ENCODE results near the gene EFNA2. TPM values are rescaled to one million over a fixed set of nuclear protein-coding genes. Genes with fewer than 3 reads are reported as not detected.

The EFNA2 gene
- total and polyA plus RNA-seq, 4 donors, result 2.8 TPM; not detected in 3

DNA sequence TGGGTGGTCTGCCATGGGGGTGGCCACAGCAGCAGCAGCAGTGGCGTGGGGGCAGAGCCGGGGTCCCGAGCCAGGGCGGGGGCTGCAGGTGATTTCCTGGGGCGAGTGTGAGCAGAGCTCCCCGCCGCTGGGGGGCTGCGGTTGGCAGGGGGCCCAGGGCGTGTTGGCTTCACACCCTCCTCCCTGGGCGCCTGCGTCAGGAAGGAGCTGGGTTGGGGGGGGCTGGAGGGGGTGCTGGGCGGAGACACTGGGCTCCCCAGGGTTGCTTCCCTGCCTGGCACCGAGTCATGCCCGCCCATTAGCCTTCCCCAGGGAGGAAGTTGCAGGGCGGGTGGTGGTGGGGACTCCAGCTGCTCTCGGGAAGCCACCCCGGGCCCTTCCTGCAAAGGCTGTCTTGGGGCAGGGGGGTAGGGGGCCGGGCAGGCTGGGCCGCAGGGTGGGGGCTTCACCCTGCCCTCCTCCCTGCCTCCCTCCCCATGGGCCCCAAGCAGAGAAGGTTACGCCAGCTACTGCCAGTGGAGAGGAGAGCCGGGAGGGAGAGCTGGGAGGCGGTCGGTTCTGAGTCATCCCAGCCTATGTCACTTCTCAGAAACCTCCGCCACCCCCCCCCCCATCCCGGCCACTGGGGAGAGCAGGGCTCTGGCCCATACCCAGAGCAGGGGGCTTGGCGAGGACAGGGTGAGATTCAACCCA, 32.7 kb upstream of the EFNA2 start:
- ATAC-seq (ENCODE audit: low FRiP score) (peak; percentile 70), DNase-seq (peak; percentile 96 to 97)
- WGBS, 2 donors, result 1% methylated on average over 15 to 26 of the region's 26 CpGs
- Histone ChIP-seq H3K4me1 (ENCODE audit: control insufficient read depth in 1 of 2, insufficient read depth in 2 of 2, low read length in 2 of 2) (no peaks in the 10 kb centered on the region), H3K27me3 (ENCODE audit: control insufficient read depth in 1 of 2, insufficient read depth in 2 of 2, low read length in 1 of 2) (peaks cover 0 to 2% of the 10 kb centered on the region in 2 donors), H3K9me3 (ENCODE audit: control insufficient read depth, low read length) (no peaks in the 10 kb centered on the region), H3K4me3 (ENCODE audit: low read length in 2 of 2) (peak overlapping the region in 1 of 2 donors; percentile 21), H3K27ac (ENCODE audit: low read depth in 1 of 2, low read length in 2 of 2) (peak overlapping the region; percentile 76 to 97), H3K36me3 (ENCODE audit: control insufficient read depth in 1 of 2, insufficient read depth in 2 of 2, low read length in 1 of 2) (peaks cover 6 to 9% of the 10 kb centered on the region in 2 donors)
- intact Hi-C loops (cut with DNase I), result no loop called here

- ATAC-seq (ENCODE audit: low FRiP score), result no peak
- H3K4me1 ChIP-seq (ENCODE audit: control insufficient read depth in 1 of 2, insufficient read depth in 2 of 2, low read length in 2 of 2), result no peaks in the 10 kb centered on the region
- 31 to 40% methylated on average over 16 to 23 of the region's 23 CpGs for WGBS, 2 donors
- H3K36me3 ChIP-seq (ENCODE audit: control insufficient read depth in 1 of 2, insufficient read depth in 2 of 2, low read length in 1 of 2), result peaks cover 6 to 9% of the 10 kb centered on the region in 2 donors
- no peak overlapping the region for H3K4me3 ChIP-seq (ENCODE audit: low read length in 2 of 2)
- DNase-seq, result no peak
- intact Hi-C loops (cut with DNase I), result no loop called here
- H3K27ac ChIP-seq (ENCODE audit: low read depth in 1 of 2, low read length in 2 of 2), result peak overlapping the region; percentile 76 to 97
- no peaks in the 10 kb centered on the region for H3K9me3 ChIP-seq (ENCODE audit: control insufficient read depth, low read length)
- no peaks in the 10 kb centered on the region for H3K27me3 ChIP-seq (ENCODE audit: control insufficient read depth in 1 of 2, insufficient read depth in 2 of 2, low read length in 1 of 2)
These were observed 32.1 kb upstream of the EFNA2 start for GRCh38 chr19:1253514-1254080.

- Histone ChIP-seq H3K36me3 (ENCODE audit: control insufficient read depth in 1 of 2, insufficient read depth in 2 of 2, low read length in 1 of 2) (peaks cover 6 to 9% of the 10 kb centered on the region in 2 donors), H3K4me1 (ENCODE audit: control insufficient read depth in 1 of 2, insufficient read depth in 2 of 2, low read length in 2 of 2) (no peaks in the 10 kb centered on the region), H3K27me3 (ENCODE audit: control insufficient read depth in 1 of 2, insufficient read depth in 2 of 2, low read length in 1 of 2) (no peaks in the 10 kb centered on the region), H3K27ac (ENCODE audit: low read depth in 1 of 2, low read length in 2 of 2) (peak overlapping the region; percentile 76 to 97), H3K4me3 (ENCODE audit: low read length in 2 of 2) (no peak overlapping the region), H3K9me3 (ENCODE audit: control insufficient read depth, low read length) (no peaks in the 10 kb centered on the region)
- peak in 1 of 2 donors; percentile 67 for DNase-seq
- intact Hi-C loops (cut with DNase I), result no loop called here
- WGBS, 2 donors, result 83 to 87% methylated on average over 29 to 37 of the region's 37 CpGs
- no peak for ATAC-seq (ENCODE audit: low FRiP score)
These were observed 31.6 kb upstream of the EFNA2 start for GRCh38 chr19:1254081-1254527.

DNA sequence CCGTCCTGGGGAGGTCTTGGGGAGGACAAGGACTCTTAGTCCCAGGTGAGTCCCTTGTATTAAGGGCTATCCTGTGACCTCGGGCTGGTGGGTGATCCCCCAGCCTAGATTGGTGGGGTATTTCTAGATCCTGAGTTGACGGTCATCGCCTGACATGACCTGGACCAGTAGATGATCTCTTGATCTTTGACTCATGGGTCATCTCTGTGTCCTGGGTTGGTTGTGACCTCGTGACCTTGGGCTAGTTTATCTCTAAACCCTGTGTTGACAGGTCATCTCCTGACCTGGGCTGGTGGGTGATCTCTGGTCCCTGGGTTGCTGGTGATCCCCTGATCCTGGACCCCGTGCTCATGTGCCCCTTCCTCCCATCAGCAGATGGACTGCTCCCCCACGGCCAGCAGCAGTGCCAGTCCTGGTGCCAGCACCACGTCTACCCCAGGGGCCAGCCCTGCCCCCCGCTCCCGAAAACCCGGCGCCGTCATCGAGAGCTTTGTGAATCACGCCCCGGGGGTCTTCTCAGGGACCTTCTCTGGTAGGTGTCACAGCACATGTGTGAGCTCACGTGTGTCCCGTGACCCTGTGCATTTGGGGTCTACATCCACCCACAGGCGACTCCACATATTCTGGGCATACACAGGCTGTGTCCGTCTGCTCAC, 31.0 kb upstream of the EFNA2 start:
- WGBS, 2 donors, result 81 to 84% methylated on average over 20 of the region's 20 CpGs
- Histone ChIP-seq H3K4me1 (ENCODE audit: control insufficient read depth in 1 of 2, insufficient read depth in 2 of 2, low read length in 2 of 2) (no peaks in the 10 kb centered on the region), H3K36me3 (ENCODE audit: control insufficient read depth in 1 of 2, insufficient read depth in 2 of 2, low read length in 1 of 2) (peaks cover 6 to 9% of the 10 kb centered on the region in 2 donors), H3K27ac (ENCODE audit: low read depth in 1 of 2, low read length in 2 of 2) (peak overlapping the region; percentile 12 to 97), H3K4me3 (ENCODE audit: low read length in 2 of 2) (no peak overlapping the region), H3K27me3 (ENCODE audit: control insufficient read depth in 1 of 2, insufficient read depth in 2 of 2, low read length in 1 of 2) (no peaks in the 10 kb centered on the region), H3K9me3 (ENCODE audit: control insufficient read depth, low read length) (no peaks in the 10 kb centered on the region)
- ATAC-seq (ENCODE audit: low FRiP score), result no peak
- no peak for DNase-seq
- intact Hi-C loops (cut with DNase I), result no loop called here

DNA sequence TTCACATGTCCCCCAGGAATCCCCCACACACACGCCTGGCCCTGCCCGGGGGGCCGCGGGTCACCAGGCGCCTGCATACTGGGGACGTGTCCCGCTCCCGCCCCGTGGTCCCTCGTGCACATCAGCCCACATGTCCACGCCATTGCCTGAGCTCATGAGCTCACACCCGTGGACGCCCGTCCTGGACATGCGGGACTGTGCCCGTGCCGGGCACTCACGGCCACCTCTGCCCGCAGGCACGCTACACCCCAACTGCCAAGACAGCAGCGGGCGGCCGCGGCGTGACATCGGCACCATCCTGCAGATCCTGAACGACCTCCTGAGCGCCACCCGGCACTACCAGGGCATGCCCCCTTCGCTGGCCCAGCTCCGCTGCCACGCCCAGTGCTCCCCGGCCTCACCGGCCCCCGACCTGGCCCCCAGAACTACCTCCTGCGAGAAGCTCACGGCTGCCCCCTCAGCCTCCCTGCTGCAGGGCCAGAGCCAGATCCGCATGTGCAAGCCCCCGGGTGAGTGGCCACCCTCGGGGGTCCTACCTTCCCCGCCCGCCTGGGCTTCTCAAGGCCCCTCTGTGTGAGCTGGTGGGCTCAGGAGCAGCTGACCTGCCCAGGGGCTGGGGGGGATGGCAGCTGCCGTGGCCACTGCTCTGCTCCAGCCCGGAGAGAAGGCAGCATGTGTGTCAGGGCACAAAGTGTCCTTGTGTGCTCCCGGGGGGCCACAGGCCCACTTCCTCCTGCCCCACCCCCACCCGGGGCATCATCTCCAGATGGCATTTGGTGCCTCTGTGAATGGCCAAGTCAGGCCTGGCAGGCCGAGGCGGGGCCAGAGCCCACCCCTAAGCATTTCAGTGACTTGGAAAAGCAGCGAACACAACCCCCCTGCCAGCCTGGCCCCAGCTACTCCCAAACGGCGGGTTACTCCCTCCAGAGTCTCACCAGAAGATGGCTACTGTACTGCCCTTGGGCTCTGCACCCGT, 30.2 kb upstream of the EFNA2 start:
- peaks cover 6 to 9% of the 10 kb centered on the region in 2 donors for H3K36me3 ChIP-seq (ENCODE audit: control insufficient read depth in 1 of 2, insufficient read depth in 2 of 2, low read length in 1 of 2)
- H3K4me1 ChIP-seq (ENCODE audit: control insufficient read depth in 1 of 2, insufficient read depth in 2 of 2, low read length in 2 of 2), result peaks cover 0 to 1% of the 10 kb centered on the region in 2 donors
- DNase-seq (no peak), ATAC-seq (ENCODE audit: low FRiP score) (no peak)
- H3K9me3 ChIP-seq (ENCODE audit: control insufficient read depth, low read length), result no peaks in the 10 kb centered on the region
- H3K27ac ChIP-seq (ENCODE audit: low read depth in 1 of 2, low read length in 2 of 2), result peak overlapping the region in 1 of 2 donors; percentile 11
- intact Hi-C loops (cut with DNase I), result no loop called here
- no peaks in the 10 kb centered on the region for H3K27me3 ChIP-seq (ENCODE audit: control insufficient read depth in 1 of 2, insufficient read depth in 2 of 2, low read length in 1 of 2)
- H3K4me3 ChIP-seq (ENCODE audit: low read length in 2 of 2), result no peak overlapping the region
- WGBS, 2 donors, result 84 to 85% methylated on average over 52 of the region's 52 CpGs

DNA sequence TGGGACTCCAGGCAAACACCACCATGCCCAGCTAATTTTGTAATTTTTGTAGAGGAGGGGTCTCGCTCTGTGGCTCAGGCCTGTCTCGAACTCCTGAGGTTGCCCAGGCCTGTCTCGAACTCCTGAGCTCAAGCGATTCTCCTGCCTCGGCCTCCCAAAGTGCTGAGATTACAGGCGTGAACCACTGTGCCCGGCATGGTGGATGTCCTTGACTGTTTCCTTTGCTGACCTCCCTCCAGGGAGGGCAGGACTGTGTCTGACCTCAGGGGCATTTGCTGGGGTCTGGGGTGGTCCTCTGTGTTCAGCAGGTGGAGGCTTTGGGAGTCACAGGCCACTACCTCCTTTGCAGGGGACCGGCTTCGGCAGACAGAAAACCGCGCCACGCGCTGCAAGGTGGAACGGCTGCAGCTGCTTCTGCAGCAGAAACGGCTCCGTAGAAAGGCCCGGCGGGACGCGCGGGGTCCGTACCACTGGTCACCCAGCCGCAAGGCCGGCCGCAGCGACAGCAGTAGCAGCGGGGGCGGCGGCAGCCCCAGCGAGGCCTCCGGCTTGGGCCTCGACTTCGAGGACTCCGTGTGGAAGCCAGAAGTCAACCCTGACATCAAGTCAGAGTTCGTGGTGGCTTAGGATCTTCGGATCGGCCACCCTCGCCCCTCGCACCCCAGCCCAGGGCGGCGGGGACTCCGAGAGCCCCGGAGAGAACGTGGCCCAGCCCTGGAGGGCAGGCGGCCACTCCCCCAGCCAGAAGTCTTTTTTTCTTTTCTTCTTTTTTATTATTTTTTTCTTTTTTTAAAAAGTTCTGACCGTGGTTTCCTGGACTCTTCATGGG, 28.8 kb upstream of the EFNA2 start:
- Histone ChIP-seq H3K9me3 (ENCODE audit: control insufficient read depth, low read length) (no peaks in the 10 kb centered on the region), H3K4me3 (ENCODE audit: low read length in 2 of 2) (no peak overlapping the region), H3K4me1 (ENCODE audit: control insufficient read depth in 1 of 2, insufficient read depth in 2 of 2, low read length in 2 of 2) (peaks cover 0 to 2% of the 10 kb centered on the region in 2 donors), H3K27ac (ENCODE audit: low read depth in 1 of 2, low read length in 2 of 2) (no peak overlapping the region), H3K36me3 (ENCODE audit: control insufficient read depth in 1 of 2, insufficient read depth in 2 of 2, low read length in 1 of 2) (peaks cover 6 to 9% of the 10 kb centered on the region in 2 donors), H3K27me3 (ENCODE audit: control insufficient read depth in 1 of 2, insufficient read depth in 2 of 2, low read length in 1 of 2) (no peaks in the 10 kb centered on the region)
- no peak for DNase-seq
- no peak for ATAC-seq (ENCODE audit: low FRiP score)
- intact Hi-C loops (cut with DNase I), result no loop called here
- WGBS, 2 donors, result 87 to 88% methylated on average over 46 of the region's 46 CpGs

DNA sequence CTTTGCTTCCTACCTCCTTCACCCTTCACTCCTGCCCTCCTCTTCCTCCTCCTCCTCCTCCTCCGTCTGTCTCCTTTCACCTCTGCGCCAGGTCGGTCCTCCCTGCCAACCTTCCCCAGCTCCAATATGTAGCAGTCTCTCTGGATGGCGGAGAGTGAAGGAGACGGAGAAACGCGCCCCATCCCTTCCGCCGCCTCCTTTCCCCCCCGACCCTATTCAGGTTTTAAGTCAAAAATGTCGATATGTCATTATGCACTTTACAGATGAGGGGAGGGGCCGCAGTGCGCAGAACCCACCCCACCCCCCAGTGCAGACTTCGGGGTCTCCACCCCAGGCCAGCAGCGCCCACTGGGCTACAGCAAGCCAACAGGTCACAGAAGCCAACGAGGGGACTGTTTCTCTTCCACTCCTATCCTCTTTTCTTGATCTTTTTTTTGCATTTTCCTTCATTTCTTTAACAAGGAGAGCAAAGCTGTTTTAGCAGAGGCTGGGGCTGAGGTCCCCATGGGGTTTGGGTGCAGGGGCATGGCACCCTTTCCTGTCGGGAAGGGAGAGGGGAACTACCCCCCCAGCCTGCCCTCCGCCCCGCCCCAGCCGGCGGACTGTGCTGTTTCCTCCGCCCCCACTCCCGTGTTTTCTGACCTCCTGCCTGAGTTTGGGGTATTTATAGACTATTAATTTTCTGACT, 28.1 kb upstream of the EFNA2 start:
- no peak overlapping the region for H3K4me3 ChIP-seq (ENCODE audit: low read length in 2 of 2)
- no peak for ATAC-seq (ENCODE audit: low FRiP score)
- H3K4me1 ChIP-seq (ENCODE audit: control insufficient read depth in 1 of 2, insufficient read depth in 2 of 2, low read length in 2 of 2), result peaks cover 0 to 2% of the 10 kb centered on the region in 2 donors
- no peaks in the 10 kb centered on the region for H3K9me3 ChIP-seq (ENCODE audit: control insufficient read depth, low read length)
- no peaks in the 10 kb centered on the region for H3K27me3 ChIP-seq (ENCODE audit: control insufficient read depth in 1 of 2, insufficient read depth in 2 of 2, low read length in 1 of 2)
- H3K36me3 ChIP-seq (ENCODE audit: control insufficient read depth in 1 of 2, insufficient read depth in 2 of 2, low read length in 1 of 2), result peaks cover 6 to 9% of the 10 kb centered on the region in 2 donors
- intact Hi-C loops (cut with DNase I), result no loop called here
- WGBS, 2 donors, result 67 to 71% methylated on average over 23 of the region's 23 CpGs
- DNase-seq, result no peak
- no peak overlapping the region for H3K27ac ChIP-seq (ENCODE audit: low read depth in 1 of 2, low read length in 2 of 2)

Data from aorta (tissue), 5 donors.